ENCODE results near the gene SLFNL1.

The SLFNL1 gene

GRCh38 chr1:40980453-40981121, 40.9 kb downstream of the SLFNL1 start:
- no peak overlapping the region for H3K27ac ChIP-seq (ENCODE audit: low read depth, low read length)

GRCh38 chr1:40980068-40980452, 41.5 kb downstream of the SLFNL1 start:
- Histone ChIP-seq H3K27me3 (ENCODE audit: control insufficient read depth in 1 of 2, insufficient read depth in 2 of 2, low read length in 2 of 2) (no peaks in the 10 kb centered on the region), H3K4me3 (ENCODE audit: low read depth in 1 of 2, low read length in 2 of 2) (peak overlapping the region; percentile 94 to 96), H3K9ac (ENCODE audit: low read depth in 1 of 2, low read length in 2 of 2) (peak overlapping the region; percentile 13 to 86), H3K9me3 (ENCODE audit: control insufficient read depth in 1 of 2, low read length in 2 of 2) (no peaks in the 10 kb centered on the region), H3K27ac (ENCODE audit: low read depth, low read length) (no peak overlapping the region), H3K36me3 (ENCODE audit: control insufficient read depth in 1 of 2, insufficient read depth in 2 of 2, low read length in 2 of 2) (peaks cover 0 to 9% of the 10 kb centered on the region in 2 donors), H3K4me1 (ENCODE audit: control insufficient read depth in 1 of 2, insufficient read depth in 2 of 2, low read length in 2 of 2) (peaks cover 18% of the 10 kb centered on the region in 2 donors)

More at GRCh38 chr1:40980453-40981121, 40.9 kb downstream of the SLFNL1 start:
- H3K4me1 ChIP-seq (ENCODE audit: control insufficient read depth in 1 of 2, insufficient read depth in 2 of 2, low read length in 2 of 2): peaks cover 18% of the 10 kb centered on the region in 2 donors
- peak overlapping the region; percentile 94 to 96 for H3K4me3 ChIP-seq (ENCODE audit: low read depth in 1 of 2, low read length in 2 of 2)
- H3K9me3 ChIP-seq (ENCODE audit: control insufficient read depth in 1 of 2, low read length in 2 of 2): no peaks in the 10 kb centered on the region
- H3K27me3 ChIP-seq (ENCODE audit: control insufficient read depth in 1 of 2, insufficient read depth in 2 of 2, low read length in 2 of 2): no peaks in the 10 kb centered on the region
- H3K9ac ChIP-seq (ENCODE audit: low read depth in 1 of 2, low read length in 2 of 2): peak overlapping the region; percentile 13 to 86
- peaks cover 0 to 15% of the 10 kb centered on the region in 2 donors for H3K36me3 ChIP-seq (ENCODE audit: control insufficient read depth in 1 of 2, insufficient read depth in 2 of 2, low read length in 2 of 2)

- H3K36me3 ChIP-seq (ENCODE audit: control insufficient read depth in 1 of 2, insufficient read depth in 2 of 2, low read length in 2 of 2): peaks cover 0 to 3% of the 10 kb centered on the region in 2 donors
- H3K9ac ChIP-seq (ENCODE audit: low read depth in 1 of 2, low read length in 2 of 2): peak within 1 kb of the TSS; percentile 86 to 98
- H3K27me3 ChIP-seq (ENCODE audit: control insufficient read depth in 1 of 2, insufficient read depth in 2 of 2, low read length in 2 of 2): no peaks in the 10 kb centered on the region
- H3K9me3 ChIP-seq (ENCODE audit: control insufficient read depth in 1 of 2, low read length in 2 of 2): no peaks in the 10 kb centered on the region
- H3K27ac ChIP-seq (ENCODE audit: low read depth, low read length): peak within 1 kb of the TSS; percentile 84
- H3K4me1 ChIP-seq (ENCODE audit: control insufficient read depth in 1 of 2, insufficient read depth in 2 of 2, low read length in 2 of 2): peaks cover 18% of the 10 kb centered on the region in 2 donors
- peak within 1 kb of the TSS; percentile 94 to 96 for H3K4me3 ChIP-seq (ENCODE audit: low read depth in 1 of 2, low read length in 2 of 2)
Observed at GRCh38 chr1:40979241-40980067, 42.1 kb downstream of the SLFNL1 start, which contains the start of gene CTPS1. Gene CTPS1, plus strand, starts transcription at chr1:40979696. Its CDS starts 3,595 bp downstream, at chr1:40983291.

- Histone ChIP-seq H3K36me3 (ENCODE audit: control insufficient read depth in 1 of 2, insufficient read depth in 2 of 2, low read length in 2 of 2) (no peaks in the 10 kb centered on the region), H3K4me1 (ENCODE audit: control insufficient read depth in 1 of 2, insufficient read depth in 2 of 2, low read length in 2 of 2) (peaks cover 18% of the 10 kb centered on the region in 2 donors), H3K4me3 (ENCODE audit: low read depth in 1 of 2, low read length in 2 of 2) (peak overlapping the region; percentile 94 to 96), H3K27ac (ENCODE audit: low read depth, low read length) (peak overlapping the region; percentile 84), H3K9ac (ENCODE audit: low read depth in 1 of 2, low read length in 2 of 2) (peak overlapping the region; percentile 86 to 98), H3K9me3 (ENCODE audit: control insufficient read depth in 1 of 2, low read length in 2 of 2) (no peaks in the 10 kb centered on the region), H3K27me3 (ENCODE audit: control insufficient read depth in 1 of 2, insufficient read depth in 2 of 2, low read length in 2 of 2) (no peaks in the 10 kb centered on the region)
Observed at GRCh38 chr1:40978886-40979240, 42.7 kb downstream of the SLFNL1 start.

GRCh38 chr1:40977716-40978115, 43.8 kb downstream of the SLFNL1 start:
- Histone ChIP-seq H3K4me3 (ENCODE audit: low read depth in 1 of 2, low read length in 2 of 2) (no peak overlapping the region), H3K27me3 (ENCODE audit: control insufficient read depth in 1 of 2, insufficient read depth in 2 of 2, low read length in 2 of 2) (no peaks in the 10 kb centered on the region), H3K36me3 (ENCODE audit: control insufficient read depth in 1 of 2, insufficient read depth in 2 of 2, low read length in 2 of 2) (no peaks in the 10 kb centered on the region), H3K27ac (ENCODE audit: low read depth, low read length) (no peak overlapping the region), H3K9ac (ENCODE audit: low read depth in 1 of 2, low read length in 2 of 2) (no peak overlapping the region), H3K9me3 (ENCODE audit: control insufficient read depth in 1 of 2, low read length in 2 of 2) (no peaks in the 10 kb centered on the region), H3K4me1 (ENCODE audit: control insufficient read depth in 1 of 2, insufficient read depth in 2 of 2, low read length in 2 of 2) (peaks cover 18% of the 10 kb centered on the region in 2 donors)

- Histone ChIP-seq H3K36me3 (ENCODE audit: control insufficient read depth in 1 of 2, insufficient read depth in 2 of 2, low read length in 2 of 2) (no peaks in the 10 kb centered on the region), H3K4me1 (ENCODE audit: control insufficient read depth in 1 of 2, insufficient read depth in 2 of 2, low read length in 2 of 2) (peaks cover 18% of the 10 kb centered on the region in 2 donors), H3K4me3 (ENCODE audit: low read depth in 1 of 2, low read length in 2 of 2) (no peak overlapping the region), H3K27ac (ENCODE audit: low read depth, low read length) (no peak overlapping the region), H3K27me3 (ENCODE audit: control insufficient read depth in 1 of 2, insufficient read depth in 2 of 2, low read length in 2 of 2) (no peaks in the 10 kb centered on the region), H3K9me3 (ENCODE audit: control insufficient read depth in 1 of 2, low read length in 2 of 2) (no peaks in the 10 kb centered on the region), H3K9ac (ENCODE audit: low read depth in 1 of 2, low read length in 2 of 2) (no peak overlapping the region)
Observed at GRCh38 chr1:40976952-40977690, 44.4 kb downstream of the SLFNL1 start.

- Histone ChIP-seq H3K9ac (ENCODE audit: low read depth in 1 of 2, low read length in 2 of 2) (no peak overlapping the region), H3K27ac (ENCODE audit: low read depth, low read length) (no peak overlapping the region), H3K27me3 (ENCODE audit: control insufficient read depth in 1 of 2, insufficient read depth in 2 of 2, low read length in 2 of 2) (no peaks in the 10 kb centered on the region)
Observed at GRCh38 chr1:40974945-40975344, 46.6 kb downstream of the SLFNL1 start.

GRCh38 chr1:40973912-40974311, 47.6 kb downstream of the SLFNL1 start:
- Histone ChIP-seq H3K4me1 (ENCODE audit: control insufficient read depth in 1 of 2, insufficient read depth in 2 of 2, low read length in 2 of 2) (peaks cover 2% of the 10 kb centered on the region in 2 donors), H3K4me3 (ENCODE audit: low read depth in 1 of 2, low read length in 2 of 2) (no peak overlapping the region), H3K9ac (ENCODE audit: low read depth in 1 of 2, low read length in 2 of 2) (no peak overlapping the region), H3K27me3 (ENCODE audit: control insufficient read depth in 1 of 2, insufficient read depth in 2 of 2, low read length in 2 of 2) (no peaks in the 10 kb centered on the region), H3K27ac (ENCODE audit: low read depth, low read length) (no peak overlapping the region), H3K36me3 (ENCODE audit: control insufficient read depth in 1 of 2, insufficient read depth in 2 of 2, low read length in 2 of 2) (no peaks in the 10 kb centered on the region), H3K9me3 (ENCODE audit: control insufficient read depth in 1 of 2, low read length in 2 of 2) (no peaks in the 10 kb centered on the region)

More at GRCh38 chr1:40974945-40975344, 46.6 kb downstream of the SLFNL1 start:
- no peaks in the 10 kb centered on the region for H3K36me3 ChIP-seq (ENCODE audit: control insufficient read depth in 1 of 2, insufficient read depth in 2 of 2, low read length in 2 of 2)
- H3K9me3 ChIP-seq (ENCODE audit: control insufficient read depth in 1 of 2, low read length in 2 of 2): no peaks in the 10 kb centered on the region
- H3K4me1 ChIP-seq (ENCODE audit: control insufficient read depth in 1 of 2, insufficient read depth in 2 of 2, low read length in 2 of 2): peaks cover 6% of the 10 kb centered on the region in 2 donors
- no peak overlapping the region for H3K4me3 ChIP-seq (ENCODE audit: low read depth in 1 of 2, low read length in 2 of 2)

- Histone ChIP-seq H3K36me3 (ENCODE audit: control insufficient read depth in 1 of 2, insufficient read depth in 2 of 2, low read length in 2 of 2) (no peaks in the 10 kb centered on the region), H3K27ac (ENCODE audit: low read depth, low read length) (no peak overlapping the region), H3K9ac (ENCODE audit: low read depth in 1 of 2, low read length in 2 of 2) (no peak overlapping the region), H3K4me1 (ENCODE audit: control insufficient read depth in 1 of 2, insufficient read depth in 2 of 2, low read length in 2 of 2) (no peaks in the 10 kb centered on the region), H3K9me3 (ENCODE audit: control insufficient read depth in 1 of 2, low read length in 2 of 2) (no peaks in the 10 kb centered on the region), H3K4me3 (ENCODE audit: low read depth in 1 of 2, low read length in 2 of 2) (no peak overlapping the region), H3K27me3 (ENCODE audit: control insufficient read depth in 1 of 2, insufficient read depth in 2 of 2, low read length in 2 of 2) (no peaks in the 10 kb centered on the region)
Observed at GRCh38 chr1:40971966-40972365, 49.6 kb downstream of the SLFNL1 start.

- H3K27ac ChIP-seq (ENCODE audit: low read depth, low read length): no peak overlapping the region
- H3K4me3 ChIP-seq (ENCODE audit: low read depth in 1 of 2, low read length in 2 of 2): no peak overlapping the region
- H3K27me3 ChIP-seq (ENCODE audit: control insufficient read depth in 1 of 2, insufficient read depth in 2 of 2, low read length in 2 of 2): no peaks in the 10 kb centered on the region
- no peaks in the 10 kb centered on the region for H3K9me3 ChIP-seq (ENCODE audit: control insufficient read depth in 1 of 2, low read length in 2 of 2)
- no peaks in the 10 kb centered on the region for H3K36me3 ChIP-seq (ENCODE audit: control insufficient read depth in 1 of 2, insufficient read depth in 2 of 2, low read length in 2 of 2)
- H3K4me1 ChIP-seq (ENCODE audit: control insufficient read depth in 1 of 2, insufficient read depth in 2 of 2, low read length in 2 of 2): no peaks in the 10 kb centered on the region
- H3K9ac ChIP-seq (ENCODE audit: low read depth in 1 of 2, low read length in 2 of 2): no peak overlapping the region
Observed at GRCh38 chr1:40969445-40969844, 52.1 kb downstream of the SLFNL1 start.

Data from duodenal mucosa (tissue), 2 donors.